K562 (cell line): ENCODE results near the gene UBE2H. TPM values are rescaled to one million over a fixed set of nuclear protein-coding genes. Genes with fewer than 3 reads are reported as not detected.

ENCODE experiments used
- ATAC-seq: fragments of 200-7000 bp; cut with Tn5 transposase; 3 replicates; pipeline ENCODE4 v1.9.1; 2020; ENCODE audit warnings: moderate library complexity
- BruUV-seq: library from RNA; stranded (reverse); fragments of 400-500 nt; replicated peaks from 2 replicates; lab custom pipeline; 2021; lab: Mats Ljungman, UMichigan
- CTCF ChIA-PET: fragments of 300-600 bp; formaldehyde crosslinking; extraction: SDS; loops from one replicate; lab custom pipeline; 2021; ENCODE audit warnings: low intra/inter-chr PET ratio; lab: Yijun Ruan, JAX
- POLR2A ChIA-PET: fragments of 300-600, 350-650 bp; sonication (Branson Sonifier 250); formaldehyde crosslinking; extraction: SDS; loops from one replicate; lab custom pipeline; 2021; ENCODE audit warnings: antibody characterized with exemption, inconsistent platforms; lab: Yijun Ruan, JAX
- DNase-seq, 4 experiments: peaks; one replicate each; pipeline versions ENCODE4 v3.0.0 to v3.0.0-alpha.2; 2011 to 2018; ENCODE audit warnings: low spot score in 3 of 4, mixed read lengths in 3 of 4; ENCODE audit errors: extremely low read depth in 1 of 4
- FAIRE-seq: peaks from 2 replicates; lab custom pipeline; 2011; peaks lifted over from hg19 to GRCh38; lab: Jason Lieb, UNC
- H2AFZ ChIP-seq: 2 replicates; pipeline ENCODE4 v1.6.0; 2011; ENCODE audit warnings: low read depth, low read length, control low read depth, inconsistent platforms
- H3K27ac ChIP-seq: fragments of 200-600 bp; 3 replicates; pipeline ENCODE4 v1.8.0; 2011; ENCODE audit warnings: low read depth, mild to moderate bottlenecking, control low read depth, inconsistent platforms, low read length, moderate library complexity, mixed read lengths; ENCODE audit errors: extremely low read depth
- H3K27me3 ChIP-seq, 2 experiments: fragments of 300-600 bp in 1 of 2; 2 replicates in 1 of 2; 3 replicates in 1 of 2; pipeline versions ENCODE4 v1.6.0 to v1.8.0; 2011; ENCODE audit warnings: inconsistent platforms in 2 of 2, low read length in 2 of 2, mild to moderate bottlenecking in 1 of 2, mixed read lengths in 1 of 2, moderate library complexity in 1 of 2; ENCODE audit not compliant: control insufficient read depth in 2 of 2, insufficient read depth in 2 of 2
- H3K36me3 ChIP-seq: fragments of 300-600 bp; 3 replicates; pipeline ENCODE4 v1.8.0; 2011; ENCODE audit warnings: mild to moderate bottlenecking, low read length, inconsistent platforms; ENCODE audit not compliant: control insufficient read depth, insufficient read depth
- H3K4me1 ChIP-seq, 2 experiments: fragments of 200-600 bp in 1 of 2; replicated peaks in 1 of 2; 2 replicates in 1 of 2; 3 replicates in 1 of 2; pipeline versions ENCODE4 v1.5.1 to v1.8.0; 2011; ENCODE audit warnings: inconsistent platforms in 2 of 2, low read length in 2 of 2, mild to moderate bottlenecking in 1 of 2, mixed read lengths in 1 of 2, moderate library complexity in 1 of 2; ENCODE audit not compliant: control insufficient read depth in 2 of 2, insufficient read depth in 2 of 2
- H3K4me2 ChIP-seq: 2 replicates; pipeline ENCODE4 v1.6.1; 2011; ENCODE audit warnings: low read length, control low read depth, inconsistent platforms, mixed read lengths; ENCODE audit not compliant: insufficient read depth
- H3K4me3 ChIP-seq: fragments of 200-600 bp; sonication (generic), shearing (Covaris generic); 2 replicates; pipeline ENCODE4 v1.5.1; 2016; ENCODE audit warnings: control low read depth, inconsistent platforms
- H3K79me2 ChIP-seq: fragments of 200-600 bp; 3 replicates; pipeline ENCODE4 v1.8.0; 2011; ENCODE audit warnings: low read length, inconsistent platforms; ENCODE audit not compliant: control insufficient read depth, insufficient read depth
- H3K9ac ChIP-seq, 2 experiments: 2 replicates each; pipeline versions ENCODE4 v1.6.0 to v1.6.1; 2011; ENCODE audit warnings: low read depth in 2 of 2, low read length in 2 of 2, control low read depth in 1 of 2, inconsistent platforms in 1 of 2, mild to moderate bottlenecking in 1 of 2, mixed read lengths in 1 of 2; ENCODE audit not compliant: insufficient read depth in 1 of 2
- H3K9me1 ChIP-seq: one replicate; pipeline ENCODE4 v1.6.0; 2011; ENCODE audit warnings: inconsistent platforms, mild to moderate bottlenecking, low read length, moderate library complexity; ENCODE audit not compliant: control insufficient read depth, insufficient read depth
- H3K9me3 ChIP-seq: replicated peaks from 2 replicates; pipeline ENCODE4 v1.5.1; 2011; ENCODE audit warnings: low read depth, low read length, inconsistent platforms; ENCODE audit not compliant: control insufficient read depth, insufficient read depth
- H4K20me1 ChIP-seq: replicated peaks from 2 replicates; pipeline ENCODE4 v1.6.1; 2011; ENCODE audit warnings: low read length, inconsistent platforms, mixed read lengths; ENCODE audit not compliant: control insufficient read depth, insufficient read depth
- ADNP ChIP-seq: fragments of 200-800 bp; sonication (Bioruptor generic); IDR thresholded peaks from 2 replicates; pipeline ENCODE4 v1.6.1; 2016; ENCODE audit warnings: missing genetic modification characterization, missing compliant biosample characterization
- BCOR ChIP-seq: fragments of 450-650 bp; IDR thresholded peaks from 2 replicates; pipeline ENCODE4 v1.6.1; 2016
- CBX3 ChIP-seq, 2 experiments: IDR thresholded peaks; 1 replicate in 1 of 2; 2 replicates in 1 of 2; pipeline ENCODE4 v1.6.1; 2012; ENCODE audit warnings: inconsistent platforms in 2 of 2, low read length in 2 of 2, borderline replicate concordance in 1 of 2, control low read depth in 1 of 2
- KDM1A ChIP-seq, 2 experiments: fragments of 450-650 bp; IDR thresholded peaks; 2 replicates each; pipeline ENCODE4 v1.6.1; 2016; ENCODE audit warnings: mild to moderate bottlenecking in 2 of 2
- LARP7 ChIP-seq: fragments of 450-650 bp; IDR thresholded peaks from 2 replicates; pipeline ENCODE4 v1.6.1; 2016
- RBM25 ChIP-seq: fragments of 200-400 bp; formaldehyde crosslinking; IDR thresholded peaks from 2 replicates; pipeline ENCODE4 v1.6.1; 2018; ENCODE audit warnings: low read length, low read depth, moderate library complexity; ENCODE audit not compliant: severe bottlenecking
- RHOXF2B ChIP-seq: fragments of 250-450 bp; sonication (Bioruptor Pico); conservative IDR thresholded peaks from 2 replicates; pipeline ENCODE4 v1.5.1; 2021
- SMARCA5 ChIP-seq: fragments of 450-650 bp; IDR thresholded peaks from 2 replicates; pipeline ENCODE4 v1.6.1; 2016
- STAT6 ChIP-seq: sonication (generic); formaldehyde crosslinking; IDR thresholded peaks from 2 replicates; pipeline ENCODE4 v1.8.1; 2023; ENCODE audit warnings: mild to moderate bottlenecking, missing genetic modification reagents
- TGIF2 ChIP-seq: sonication (generic); formaldehyde crosslinking; IDR thresholded peaks from 2 replicates; pipeline ENCODE4 v1.8.1; 2022; ENCODE audit warnings: mild to moderate bottlenecking, missing genetic modification reagents, moderate library complexity
- THAP7 ChIP-seq: fragments of 250-450 bp; sonication (Bioruptor Pico); IDR thresholded peaks from 2 replicates; pipeline ENCODE4 v1.5.0; 2021
- ZNF431 ChIP-seq: sonication (generic); formaldehyde crosslinking; IDR thresholded peaks from 2 replicates; pipeline ENCODE4 v1.8.0; 2022; ENCODE audit warnings: mild to moderate bottlenecking, missing genetic modification reagents
- WGBS: fragments of 100-300 bp; shearing (Covaris generic); methylation state at CpG from one replicate; pipeline ENCODE4 v1.1.6; 2016; ENCODE audit warnings: low coverage, mixed read lengths; ENCODE audit not compliant: insufficient coverage; ENCODE audit errors: missing lambda C conversion rate; 5-methylcytosine and 5-hydroxymethylcytosine counted together
- in situ Hi-C: fragments of 300-500 bp; cut with MboI; formaldehyde crosslinking; loops from 4 replicates; pipeline ENCODE4 v1.15.0; 2018; ENCODE audit warnings: inconsistent platforms, mixed read lengths
- intact Hi-C: fragments of 100-400 bp; cut with micrococcal nuclease; formaldehyde crosslinking; loops from 2 replicates; pipeline ENCODE4 v1.14.2; 2022
- polyA plus RNA-seq, 8 experiments: library from polyadenylated mRNA; depleted of rRNA in 4 of 8; stranded (reverse) in 5 of 8; unstranded in 3 of 8; fragments of >200 nt; fragmentation: Nextera tagmentation in 2 of 8; fragmentation: Illumina TruSeq in 1 of 8; extraction: Ambion mirVana in 2 of 8; extraction: Trizol in 1 of 8; gene quantifications; 2 replicates each; pipeline versions ENCODE4 v1.2.1 to v1.2.3, GENCODE V29; 2011 to 2014; ENCODE audit warnings: inconsistent platforms in 1 of 8, missing spikeins in 1 of 8
- total RNA-seq, 7 experiments: library from RNA; depleted of rRNA in 6 of 7; stranded (reverse); fragments of >200 nt in 6 of 7; fragmentation: Illumina TruSeq in 2 of 7; extraction: Trizol in 2 of 7; gene quantifications; 2 replicates each; pipeline versions ENCODE4 v1.2.1 to v1.2.3, GENCODE V29; 2011 to 2021; ENCODE audit warnings: low replicate concordance in 1 of 7
- TF ChIP-seq, protein P1 (sequence below): fragments of 450-650 bp; IDR thresholded peaks from 2 replicates; pipeline ENCODE4 v1.6.1; 2014; ENCODE audit warnings: low read depth, mild to moderate bottlenecking, moderate library complexity, borderline replicate concordance

The UBE2H gene
- total and polyA plus RNA-seq, 9 of the 15 experiments (the other 6 are each of a cell fraction or from before 2014, with no cell fraction given), result 6.3 to 33.0 (median 13.3) TPM

GRCh38 chr7:129913428-129913827 lies 39.3 kb downstream of the UBE2H start:
- Histone ChIP-seq H2AFZ (no peak overlapping the region), H3K36me3 (no peaks in the 10 kb centered on the region), H3K79me2 (no peaks in the 10 kb centered on the region), H3K9me1 (no peaks in the 10 kb centered on the region), H3K9ac (no peak overlapping the region), H4K20me1 (no peaks in the 10 kb centered on the region), H3K27me3 (no peaks in the 10 kb centered on the region), H3K9me3 (no peaks in the 10 kb centered on the region), H3K4me3 (no peak overlapping the region), H3K4me1 (peaks cover 0 to 13% of the 10 kb centered on the region in 2 experiments; a peak in 2 of 5 replicates), H3K4me2 (no peak overlapping the region), H3K27ac (no peak overlapping the region)
- ATAC-seq, result no peak
- 89% methylated on average over 3 of the region's 3 CpGs for WGBS
- no TSS peak for BruUV-seq
- CTCF ChIA-PET, result no interaction called here
- no peak for FAIRE-seq
- intact Hi-C loops, result no loop called here
- in situ Hi-C loops, result no loop called here
- POLR2A ChIA-PET, result no interaction called here
- no peak for DNase-seq
- TF ChIP-seq ZNF431 (CRISPR knock-in tag) (no peak), LARP7 (no peak), SMARCA5 (0 out of 2 replicates have a peak, but pooled peaks have one; percentile 48), CBX3 (IDR thresholded peaks at IDR 0.05; ENCODE audit: borderline replicate concordance in 1 of 2, low read length in 2 of 2) (0 out of 3 replicates have a peak, but pooled peaks of 1 of the 2 experiments have one; percentile 37), THAP7 (CRISPR knock-in tag) (no peak), STAT6 (CRISPR knock-in tag) (no peak), KDM1A (IDR thresholded peaks at IDR 0.05) (peak; percentile 25 to 72; a peak in 3 of 4 replicates), RBM25 (peak; percentile 85), ADNP (tag) (peak; percentile 33; the same call in 1 of the 2 replicates), RHOXF2B (no peak), TGIF2 (CRISPR knock-in tag) (no peak), BCOR (peak; percentile 88)
- TF ChIP-seq, protein P1, sequence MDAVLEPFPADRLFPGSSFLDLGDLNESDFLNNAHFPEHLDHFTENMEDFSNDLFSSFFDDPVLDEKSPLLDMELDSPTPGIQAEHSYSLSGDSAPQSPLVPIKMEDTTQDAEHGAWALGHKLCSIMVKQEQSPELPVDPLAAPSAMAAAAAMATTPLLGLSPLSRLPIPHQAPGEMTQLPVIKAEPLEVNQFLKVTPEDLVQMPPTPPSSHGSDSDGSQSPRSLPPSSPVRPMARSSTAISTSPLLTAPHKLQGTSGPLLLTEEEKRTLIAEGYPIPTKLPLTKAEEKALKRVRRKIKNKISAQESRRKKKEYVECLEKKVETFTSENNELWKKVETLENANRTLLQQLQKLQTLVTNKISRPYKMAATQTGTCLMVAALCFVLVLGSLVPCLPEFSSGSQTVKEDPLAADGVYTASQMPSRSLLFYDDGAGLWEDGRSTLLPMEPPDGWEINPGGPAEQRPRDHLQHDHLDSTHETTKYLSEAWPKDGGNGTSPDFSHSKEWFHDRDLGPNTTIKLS, result no peak
